ENCODE data around the gene DDX11. TPM values are rescaled to one million over a fixed set of nuclear protein-coding genes. Genes with fewer than 3 reads are reported as not detected.
"Not testable (repeated sequence)": the region's sequence is repeated elsewhere in the genome, so short reads cannot be mapped to it uniquely, and the experiment has no call there.

DDX11 gene
- polyA plus RNA-seq, 2 donors: 13.3 to 28.2 TPM

DNA sequence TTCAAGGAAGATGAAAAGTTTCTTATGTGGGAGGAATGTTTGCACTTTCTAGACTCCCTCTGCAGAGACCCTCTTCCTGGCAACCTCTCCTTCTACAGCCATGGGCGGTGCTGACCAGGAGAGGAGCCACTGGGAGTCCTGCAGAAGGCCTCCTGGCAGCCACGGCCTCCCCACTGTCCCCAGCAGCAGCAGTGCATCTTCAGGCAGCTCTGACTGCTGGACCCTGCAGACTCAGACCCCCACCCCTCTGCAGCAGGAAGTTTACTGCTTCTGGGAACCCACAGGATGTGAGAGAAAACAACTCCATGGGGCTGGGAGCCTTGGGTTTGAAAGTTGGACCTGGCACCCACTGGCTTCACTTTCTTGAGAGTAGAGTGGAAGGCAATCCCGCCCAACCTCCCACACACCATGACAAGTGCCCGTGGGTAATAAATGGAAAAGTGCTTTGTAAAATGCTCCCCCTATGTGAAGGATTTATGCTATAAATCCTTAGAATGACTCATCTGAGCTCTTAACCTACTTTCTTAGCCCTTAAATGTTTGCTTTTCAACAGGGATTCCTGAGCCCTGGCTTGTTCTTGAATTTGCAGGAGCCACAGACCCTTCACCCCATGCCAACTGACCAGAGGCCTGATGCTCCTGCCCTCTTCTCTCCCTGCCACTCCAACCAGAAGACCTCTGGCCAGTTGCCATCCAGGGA lies 37.5 kb upstream of the DDX11 start:
- Histone ChIP-seq H3K27ac (ENCODE audit: low read depth in 2 of 2, low read length in 1 of 2) (no peak overlapping the region), H3K4me3 (ENCODE audit: low read depth in 1 of 2, low read length in 2 of 2) (no peak overlapping the region), H3K36me3 (ENCODE audit: control insufficient read depth in 2 of 2, insufficient read depth in 2 of 2, low read length in 1 of 2) (no peaks in the 10 kb centered on the region), H3K9me3 (ENCODE audit: control insufficient read depth in 2 of 2, insufficient read depth in 1 of 2, low read depth in 1 of 2, low read length in 1 of 2) (no peaks in the 10 kb centered on the region), H3K27me3 (ENCODE audit: control insufficient read depth in 1 of 2, insufficient read depth in 2 of 2, low read length in 2 of 2) (no peaks in the 10 kb centered on the region), H3K4me1 (ENCODE audit: control insufficient read depth in 2 of 2, insufficient read depth in 2 of 2, low read length in 1 of 2) (peaks cover 0 to 6% of the 10 kb centered on the region in 2 donors)
- 61 to 68% methylated on average over 4 of the region's 4 CpGs for WGBS, 2 donors

GRCh38 chr12:31037028-31037427 lies 36.6 kb upstream of the DDX11 start:
- Histone ChIP-seq H3K27ac (ENCODE audit: low read depth in 2 of 2, low read length in 1 of 2) (no peak overlapping the region), H3K4me1 (ENCODE audit: control insufficient read depth in 2 of 2, insufficient read depth in 2 of 2, low read length in 1 of 2) (peaks cover 0 to 6% of the 10 kb centered on the region in 2 donors), H3K4me3 (ENCODE audit: low read depth in 1 of 2, low read length in 2 of 2) (no peak overlapping the region), H3K27me3 (ENCODE audit: control insufficient read depth in 1 of 2, insufficient read depth in 2 of 2, low read length in 2 of 2) (no peaks in the 10 kb centered on the region), H3K36me3 (ENCODE audit: control insufficient read depth in 2 of 2, insufficient read depth in 2 of 2, low read length in 1 of 2) (no peaks in the 10 kb centered on the region), H3K9me3 (ENCODE audit: control insufficient read depth in 2 of 2, insufficient read depth in 1 of 2, low read depth in 1 of 2, low read length in 1 of 2) (no peaks in the 10 kb centered on the region)
- WGBS, 2 donors: 92 to 100% methylated on average over 1 of the region's 1 CpG

- H3K9me3 ChIP-seq (ENCODE audit: control insufficient read depth in 2 of 2, insufficient read depth in 1 of 2, low read depth in 1 of 2, low read length in 1 of 2): no peaks in the 10 kb centered on the region
- WGBS, 2 donors: 82 to 85% methylated on average over 2 of the region's 2 CpGs
- H3K36me3 ChIP-seq (ENCODE audit: control insufficient read depth in 2 of 2, insufficient read depth in 2 of 2, low read length in 1 of 2): no peaks in the 10 kb centered on the region
- H3K27ac ChIP-seq (ENCODE audit: low read depth in 2 of 2, low read length in 1 of 2): no peak overlapping the region
- H3K4me1 ChIP-seq (ENCODE audit: control insufficient read depth in 2 of 2, insufficient read depth in 2 of 2, low read length in 1 of 2): peaks cover 0 to 6% of the 10 kb centered on the region in 2 donors
- no peak overlapping the region for H3K4me3 ChIP-seq (ENCODE audit: low read depth in 1 of 2, low read length in 2 of 2)
- no peaks in the 10 kb centered on the region for H3K27me3 ChIP-seq (ENCODE audit: control insufficient read depth in 1 of 2, insufficient read depth in 2 of 2, low read length in 2 of 2)
Measured at GRCh38 chr12:31037931-31038330, 35.7 kb upstream of the DDX11 start.

DNA sequence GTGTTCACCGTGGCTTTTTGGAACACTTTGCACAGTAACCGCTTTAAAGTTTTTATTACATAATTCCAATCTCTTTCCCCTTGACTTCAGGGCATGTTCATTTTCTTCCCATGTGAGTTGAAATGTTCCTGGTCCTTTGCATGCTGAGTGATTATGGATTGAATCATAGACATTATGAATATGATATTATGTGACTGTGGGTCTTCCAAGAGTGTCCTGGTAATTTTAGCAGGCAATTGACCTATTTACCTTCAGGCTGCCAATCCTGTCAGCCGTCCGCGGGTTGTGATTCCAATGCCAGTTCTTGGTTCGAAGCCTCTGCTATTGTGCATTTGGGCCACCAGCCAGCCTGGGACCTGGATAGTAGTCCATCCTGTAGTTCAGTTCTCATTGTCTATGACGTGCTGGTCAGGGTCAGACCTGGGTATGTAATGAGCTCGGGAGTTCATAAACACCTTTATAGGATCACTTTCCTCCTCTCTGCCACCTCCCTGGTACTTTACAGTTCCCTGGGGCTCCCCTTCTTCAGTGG lies 32.6 kb upstream of the DDX11 start:
- Histone ChIP-seq H3K36me3 (ENCODE audit: control insufficient read depth in 2 of 2, insufficient read depth in 2 of 2, low read length in 1 of 2) (no peaks in the 10 kb centered on the region), H3K9me3 (ENCODE audit: control insufficient read depth in 2 of 2, insufficient read depth in 1 of 2, low read depth in 1 of 2, low read length in 1 of 2) (no peaks in the 10 kb centered on the region), H3K4me1 (ENCODE audit: control insufficient read depth in 2 of 2, insufficient read depth in 2 of 2, low read length in 1 of 2) (peaks cover 0 to 6% of the 10 kb centered on the region in 2 donors), H3K27ac (ENCODE audit: low read depth in 2 of 2, low read length in 1 of 2) (no peak overlapping the region), H3K4me3 (ENCODE audit: low read depth in 1 of 2, low read length in 2 of 2) (no peak overlapping the region), H3K27me3 (ENCODE audit: control insufficient read depth in 1 of 2, insufficient read depth in 2 of 2, low read length in 2 of 2) (no peaks in the 10 kb centered on the region)
- 78 to 90% methylated on average over 8 of the region's 8 CpGs for WGBS, 2 donors

GRCh38 chr12:31050143-31050542 lies 23.5 kb upstream of the DDX11 start:
- not testable (repeated sequence) for H3K9me3 ChIP-seq (ENCODE audit: control insufficient read depth in 2 of 2, insufficient read depth in 1 of 2, low read depth in 1 of 2, low read length in 1 of 2); H3K4me3 ChIP-seq (ENCODE audit: low read depth in 1 of 2, low read length in 2 of 2); H3K27ac ChIP-seq (ENCODE audit: low read depth in 2 of 2, low read length in 1 of 2); H3K4me1 ChIP-seq (ENCODE audit: control insufficient read depth in 2 of 2, insufficient read depth in 2 of 2, low read length in 1 of 2); H3K36me3 ChIP-seq (ENCODE audit: control insufficient read depth in 2 of 2, insufficient read depth in 2 of 2, low read length in 1 of 2); H3K27me3 ChIP-seq (ENCODE audit: control insufficient read depth in 1 of 2, insufficient read depth in 2 of 2, low read length in 2 of 2)
- 91 to 96% methylated on average over 2 of the region's 2 CpGs for whole genome bisulfite sequencing, 2 donors

DNA sequence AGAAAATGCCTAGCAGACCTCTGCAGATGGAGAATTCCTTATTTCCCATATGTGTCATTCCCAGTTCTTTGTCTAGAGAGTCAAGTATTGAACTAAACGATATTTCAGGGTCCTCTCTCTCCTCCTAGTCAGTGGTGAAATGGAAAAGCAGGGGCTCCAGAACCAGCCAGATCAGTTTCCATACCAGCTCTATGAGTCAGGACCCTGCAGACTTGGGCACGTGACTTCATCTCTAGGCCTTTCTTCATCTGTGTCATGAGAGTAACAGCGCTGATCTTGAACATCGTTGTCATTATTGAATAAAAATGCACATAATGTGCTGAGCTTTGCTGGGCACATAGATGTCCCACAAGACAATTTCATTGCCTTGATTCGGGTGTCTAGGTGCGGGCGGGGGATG lies 23.1 kb upstream of the DDX11 start:
- 89 to 93% methylated on average over 5 to 7 of the region's 7 CpGs for WGBS, 2 donors
- H3K36me3 ChIP-seq (ENCODE audit: control insufficient read depth in 2 of 2, insufficient read depth in 2 of 2, low read length in 1 of 2); H3K4me1 ChIP-seq (ENCODE audit: control insufficient read depth in 2 of 2, insufficient read depth in 2 of 2, low read length in 1 of 2); H3K27ac ChIP-seq (ENCODE audit: low read depth in 2 of 2, low read length in 1 of 2); H3K9me3 ChIP-seq (ENCODE audit: control insufficient read depth in 2 of 2, insufficient read depth in 1 of 2, low read depth in 1 of 2, low read length in 1 of 2); H3K27me3 ChIP-seq (ENCODE audit: control insufficient read depth in 1 of 2, insufficient read depth in 2 of 2, low read length in 2 of 2); H3K4me3 ChIP-seq (ENCODE audit: low read depth in 1 of 2, low read length in 2 of 2): not testable (repeated sequence)

DNA sequence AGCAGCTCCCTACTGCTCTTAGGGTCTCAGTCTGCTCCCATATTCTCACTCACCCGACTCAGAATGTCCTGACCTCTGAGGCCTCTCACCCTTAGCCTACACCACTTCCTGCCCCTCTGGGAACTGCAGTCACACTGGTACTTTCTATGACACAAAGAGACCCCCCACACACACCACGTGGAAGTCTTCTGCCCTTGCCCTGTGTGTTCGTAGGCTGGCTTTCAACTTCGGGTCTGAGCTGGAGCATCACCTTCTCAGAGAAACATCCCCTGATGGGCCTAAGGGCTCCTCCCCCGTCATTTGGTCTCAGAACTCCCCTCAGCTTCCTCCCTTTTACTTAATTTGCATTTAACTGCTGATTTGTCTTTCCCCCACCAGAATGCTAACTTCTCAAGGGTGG lies 22.0 kb upstream of the DDX11 start:
- WGBS, 2 donors: 74 to 75% methylated on average over 4 to 5 of the region's 5 CpGs
- H3K36me3 ChIP-seq (ENCODE audit: control insufficient read depth in 2 of 2, insufficient read depth in 2 of 2, low read length in 1 of 2); H3K27ac ChIP-seq (ENCODE audit: low read depth in 2 of 2, low read length in 1 of 2); H3K9me3 ChIP-seq (ENCODE audit: control insufficient read depth in 2 of 2, insufficient read depth in 1 of 2, low read depth in 1 of 2, low read length in 1 of 2); H3K27me3 ChIP-seq (ENCODE audit: control insufficient read depth in 1 of 2, insufficient read depth in 2 of 2, low read length in 2 of 2); H3K4me3 ChIP-seq (ENCODE audit: low read depth in 1 of 2, low read length in 2 of 2); H3K4me1 ChIP-seq (ENCODE audit: control insufficient read depth in 2 of 2, insufficient read depth in 2 of 2, low read length in 1 of 2): not testable (repeated sequence)

DNA sequence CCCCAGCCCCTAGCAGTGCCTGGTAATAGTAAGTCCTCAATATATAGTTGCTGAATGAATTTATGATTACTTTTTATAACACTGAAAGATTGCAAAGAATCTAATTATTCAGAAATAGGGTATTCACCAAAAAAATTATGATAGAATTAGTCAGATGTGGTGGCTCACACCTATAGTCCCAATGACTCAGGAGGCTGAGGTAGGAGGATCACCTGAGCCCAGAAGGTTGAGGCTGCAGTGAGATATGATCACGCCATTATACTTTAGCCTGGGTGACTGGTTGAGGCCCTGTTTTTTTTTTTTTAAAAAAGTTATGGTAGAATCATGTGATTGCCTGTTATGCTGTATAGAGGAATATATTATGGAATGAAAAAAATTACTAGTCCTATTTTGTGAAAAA lies 21.5 kb upstream of the DDX11 start:
- not testable (repeated sequence) for H3K27ac ChIP-seq (ENCODE audit: low read depth in 2 of 2, low read length in 1 of 2); H3K4me1 ChIP-seq (ENCODE audit: control insufficient read depth in 2 of 2, insufficient read depth in 2 of 2, low read length in 1 of 2); H3K27me3 ChIP-seq (ENCODE audit: control insufficient read depth in 1 of 2, insufficient read depth in 2 of 2, low read length in 2 of 2); H3K36me3 ChIP-seq (ENCODE audit: control insufficient read depth in 2 of 2, insufficient read depth in 2 of 2, low read length in 1 of 2); H3K9me3 ChIP-seq (ENCODE audit: control insufficient read depth in 2 of 2, insufficient read depth in 1 of 2, low read depth in 1 of 2, low read length in 1 of 2); H3K4me3 ChIP-seq (ENCODE audit: low read depth in 1 of 2, low read length in 2 of 2)
- 83 to 97% methylated on average over 1 of the region's 1 CpG for WGBS, 2 donors

GRCh38 chr12:31052666-31053439 lies 20.8 kb upstream of the DDX11 start:
- not testable (repeated sequence) for H3K36me3 ChIP-seq (ENCODE audit: control insufficient read depth in 2 of 2, insufficient read depth in 2 of 2, low read length in 1 of 2); H3K4me1 ChIP-seq (ENCODE audit: control insufficient read depth in 2 of 2, insufficient read depth in 2 of 2, low read length in 1 of 2); H3K9me3 ChIP-seq (ENCODE audit: control insufficient read depth in 2 of 2, insufficient read depth in 1 of 2, low read depth in 1 of 2, low read length in 1 of 2); H3K4me3 ChIP-seq (ENCODE audit: low read depth in 1 of 2, low read length in 2 of 2); H3K27me3 ChIP-seq (ENCODE audit: control insufficient read depth in 1 of 2, insufficient read depth in 2 of 2, low read length in 2 of 2); H3K27ac ChIP-seq (ENCODE audit: low read depth in 2 of 2, low read length in 1 of 2)
- WGBS, 2 donors: 85 to 91% methylated on average over 7 of the region's 7 CpGs

DNA sequence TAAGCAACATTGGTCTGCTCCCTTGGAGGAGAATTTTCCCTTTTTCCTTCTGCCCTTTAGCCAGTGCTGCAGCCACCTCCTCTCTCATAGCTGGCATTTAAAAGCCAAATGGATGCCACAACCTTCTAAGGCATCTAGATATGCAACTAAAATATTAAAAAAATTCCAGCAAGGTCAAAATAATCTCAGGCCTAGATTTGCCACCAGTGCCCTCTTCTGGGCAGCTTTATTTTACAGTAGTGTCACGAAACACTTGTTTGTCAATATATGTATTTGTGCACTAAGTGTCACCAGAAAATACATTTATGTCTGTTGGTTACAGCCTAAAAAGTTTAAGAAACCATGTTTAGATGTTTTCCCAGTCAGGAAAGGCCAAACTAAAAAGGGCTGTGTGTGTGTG lies 19.7 kb upstream of the DDX11 start:
- not testable (repeated sequence) for H3K9me3 ChIP-seq (ENCODE audit: control insufficient read depth in 2 of 2, insufficient read depth in 1 of 2, low read depth in 1 of 2, low read length in 1 of 2); H3K27me3 ChIP-seq (ENCODE audit: control insufficient read depth in 1 of 2, insufficient read depth in 2 of 2, low read length in 2 of 2); H3K27ac ChIP-seq (ENCODE audit: low read depth in 2 of 2, low read length in 1 of 2); H3K4me3 ChIP-seq (ENCODE audit: low read depth in 1 of 2, low read length in 2 of 2); H3K4me1 ChIP-seq (ENCODE audit: control insufficient read depth in 2 of 2, insufficient read depth in 2 of 2, low read length in 1 of 2); H3K36me3 ChIP-seq (ENCODE audit: control insufficient read depth in 2 of 2, insufficient read depth in 2 of 2, low read length in 1 of 2)
- WGBS, 2 donors: 76 to 88% methylated on average over 1 of the region's 1 CpG
